Spleen (tissue), 7 donors: ENCODE measurements around the gene STXBP1.

Source experiments
- POLR2A ChIP-seq, 3 donors: fragments of 450-650 bp; IDR thresholded peaks; one replicate each; pipeline ENCODE4 v1.5.1; 2017; ENCODE audit warnings: antibody characterized with exemption in 3 of 3, mild to moderate bottlenecking in 1 of 3
- TF ChIP-seq, protein P1 (sequence below), 11 experiments: fragments of 200-600 bp in 7 of 11; fragments of 450-650 bp in 4 of 11; sonication (generic) in 4 of 11; IDR thresholded peaks in 8 of 11; conservative IDR thresholded peaks in 3 of 11; 1 replicate in 7 of 11; 2 replicates in 4 of 11; pipeline versions ENCODE4 v1.4.0 to v1.8.0; 2016 to 2021; ENCODE audit warnings: antibody characterized with exemption in 11 of 11, inconsistent platforms in 4 of 11, mild to moderate bottlenecking in 1 of 11
- donor health status: DM: no; HTN: no; CAD: no; lungs with moderate emphysema.
- donor health status: DM: no; HTN: no; CAD: no.
- donor health status: DM: no; HTN: no; CAD: no.

DNA sequence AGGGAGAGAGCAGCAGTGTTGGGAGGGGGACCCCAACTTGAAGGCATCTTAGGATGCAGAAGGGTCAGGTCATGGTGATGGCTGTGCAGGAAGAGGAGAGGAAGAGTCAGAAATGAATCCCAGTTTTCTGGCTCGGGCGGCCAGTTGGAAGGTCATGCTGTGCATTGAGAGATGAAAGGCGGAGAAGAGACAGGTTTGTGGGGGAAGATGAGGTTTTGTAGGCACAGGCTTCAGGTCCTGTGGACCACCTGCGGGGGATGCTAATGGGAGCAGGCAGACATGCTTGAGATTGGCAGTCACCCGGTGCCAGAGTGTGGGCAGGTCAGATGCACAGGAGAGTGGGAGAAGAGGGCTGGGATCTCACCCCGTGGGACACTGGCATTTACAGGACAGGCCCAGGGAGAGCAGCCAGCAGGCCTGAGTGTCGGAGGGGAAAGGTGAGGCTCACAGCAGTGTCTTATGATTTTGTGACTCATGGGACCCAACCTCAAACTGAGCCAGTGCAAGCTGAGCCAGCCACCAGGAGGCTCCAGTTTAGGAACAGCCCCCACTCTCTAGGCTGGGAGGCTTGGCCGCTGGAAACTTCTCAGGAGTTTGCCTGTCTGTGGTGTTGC is 17.5 kb downstream of the STXBP1 start:
- TF ChIP-seq, protein P1, sequence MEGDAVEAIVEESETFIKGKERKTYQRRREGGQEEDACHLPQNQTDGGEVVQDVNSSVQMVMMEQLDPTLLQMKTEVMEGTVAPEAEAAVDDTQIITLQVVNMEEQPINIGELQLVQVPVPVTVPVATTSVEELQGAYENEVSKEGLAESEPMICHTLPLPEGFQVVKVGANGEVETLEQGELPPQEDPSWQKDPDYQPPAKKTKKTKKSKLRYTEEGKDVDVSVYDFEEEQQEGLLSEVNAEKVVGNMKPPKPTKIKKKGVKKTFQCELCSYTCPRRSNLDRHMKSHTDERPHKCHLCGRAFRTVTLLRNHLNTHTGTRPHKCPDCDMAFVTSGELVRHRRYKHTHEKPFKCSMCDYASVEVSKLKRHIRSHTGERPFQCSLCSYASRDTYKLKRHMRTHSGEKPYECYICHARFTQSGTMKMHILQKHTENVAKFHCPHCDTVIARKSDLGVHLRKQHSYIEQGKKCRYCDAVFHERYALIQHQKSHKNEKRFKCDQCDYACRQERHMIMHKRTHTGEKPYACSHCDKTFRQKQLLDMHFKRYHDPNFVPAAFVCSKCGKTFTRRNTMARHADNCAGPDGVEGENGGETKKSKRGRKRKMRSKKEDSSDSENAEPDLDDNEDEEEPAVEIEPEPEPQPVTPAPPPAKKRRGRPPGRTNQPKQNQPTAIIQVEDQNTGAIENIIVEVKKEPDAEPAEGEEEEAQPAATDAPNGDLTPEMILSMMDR (IDR thresholded peaks at IDR 0.05 in 8 of 11, conservative IDR thresholded peaks at IDR 0.05 in 3 of 11): no peak
- TF ChIP-seq POLR2A (IDR thresholded peaks at IDR 0.05): no peak
